ENCODE measurements around the gene CCDC183.
"Not testable (repeated sequence)": the region's sequence is repeated elsewhere in the genome, so short reads cannot be mapped to it uniquely, and the experiment has no call there.

The CCDC183 gene

GRCh38 chr9:136840877-136841645 lies 44.9 kb downstream of the CCDC183 start:
- H3K4me2 ChIP-seq (ENCODE audit: low read length): no peak overlapping the region
- peaks cover 28% of the 10 kb centered on the region for H3K4me1 ChIP-seq (ENCODE audit: insufficient read depth, low read length, severe bottlenecking)
- H2AFZ ChIP-seq (ENCODE audit: low read length): no peak overlapping the region
- no peak overlapping the region for H3K4me3 ChIP-seq (ENCODE audit: low read depth, low read length, poor library complexity, severe bottlenecking)
- H3K9ac ChIP-seq (ENCODE audit: low read length): no peak overlapping the region
- no peaks in the 10 kb centered on the region for H3F3A ChIP-seq (ENCODE audit: insufficient read depth, low read length)
- H3K9me3 ChIP-seq (ENCODE audit: low read length): no peaks in the 10 kb centered on the region
- H4K20me1 ChIP-seq (ENCODE audit: insufficient read depth, low read length): no peaks in the 10 kb centered on the region
- peak overlapping the region; percentile 62 for H3K27ac ChIP-seq (ENCODE audit: low read depth, low read length, poor library complexity, severe bottlenecking)
- no peaks in the 10 kb centered on the region for H3K27me3 ChIP-seq (ENCODE audit: insufficient read depth, low read length)
- H3K9me2 ChIP-seq (ENCODE audit: low read depth, low read length): no peaks in the 10 kb centered on the region
- TF ChIP-seq, protein P1, sequence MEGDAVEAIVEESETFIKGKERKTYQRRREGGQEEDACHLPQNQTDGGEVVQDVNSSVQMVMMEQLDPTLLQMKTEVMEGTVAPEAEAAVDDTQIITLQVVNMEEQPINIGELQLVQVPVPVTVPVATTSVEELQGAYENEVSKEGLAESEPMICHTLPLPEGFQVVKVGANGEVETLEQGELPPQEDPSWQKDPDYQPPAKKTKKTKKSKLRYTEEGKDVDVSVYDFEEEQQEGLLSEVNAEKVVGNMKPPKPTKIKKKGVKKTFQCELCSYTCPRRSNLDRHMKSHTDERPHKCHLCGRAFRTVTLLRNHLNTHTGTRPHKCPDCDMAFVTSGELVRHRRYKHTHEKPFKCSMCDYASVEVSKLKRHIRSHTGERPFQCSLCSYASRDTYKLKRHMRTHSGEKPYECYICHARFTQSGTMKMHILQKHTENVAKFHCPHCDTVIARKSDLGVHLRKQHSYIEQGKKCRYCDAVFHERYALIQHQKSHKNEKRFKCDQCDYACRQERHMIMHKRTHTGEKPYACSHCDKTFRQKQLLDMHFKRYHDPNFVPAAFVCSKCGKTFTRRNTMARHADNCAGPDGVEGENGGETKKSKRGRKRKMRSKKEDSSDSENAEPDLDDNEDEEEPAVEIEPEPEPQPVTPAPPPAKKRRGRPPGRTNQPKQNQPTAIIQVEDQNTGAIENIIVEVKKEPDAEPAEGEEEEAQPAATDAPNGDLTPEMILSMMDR (IDR thresholded peaks at IDR 0.05; ENCODE audit: low read length): no peak
- TF ChIP-seq EZH2 (IDR thresholded peaks at IDR 0.05; ENCODE audit: borderline replicate concordance, low read length): no peak
- H3K79me2 ChIP-seq (ENCODE audit: insufficient read depth, low read length): no peaks in the 10 kb centered on the region
- H3K36me3 ChIP-seq (ENCODE audit: insufficient read depth, low read length): peaks cover 35% of the 10 kb centered on the region

GRCh38 chr9:136841646-136842379 lies 45.7 kb downstream of the CCDC183 start:
- peak overlapping the region; percentile 59 for H3K4me3 ChIP-seq (ENCODE audit: low read depth, low read length, poor library complexity, severe bottlenecking)

GRCh38 chr9:136842380-136842948 lies 46.3 kb downstream of the CCDC183 start, which contains the start of gene AJM1:
Gene AJM1 (plus strand): TSS chr9:136842478. CDS start chr9:136844415, 1,937 bp downstream.
- peak within 1 kb of the TSS; percentile 53; the same call in 1 of the 2 replicates for H3K9ac ChIP-seq (ENCODE audit: low read length)
- TF ChIP-seq, protein P1 (IDR thresholded peaks at IDR 0.05; ENCODE audit: low read length): peak; percentile 77
- H3K4me3 ChIP-seq (ENCODE audit: low read depth, low read length, poor library complexity, severe bottlenecking): peak within 1 kb of the TSS; percentile 59
- H3K36me3 ChIP-seq (ENCODE audit: insufficient read depth, low read length): peaks cover 35% of the 10 kb centered on the region
- not testable (repeated sequence) for H3K9me2 ChIP-seq (ENCODE audit: low read depth, low read length); H3K79me2 ChIP-seq (ENCODE audit: insufficient read depth, low read length); H3K9me3 ChIP-seq (ENCODE audit: low read length); H2AFZ ChIP-seq (ENCODE audit: low read length); H3F3A ChIP-seq (ENCODE audit: insufficient read depth, low read length); H4K20me1 ChIP-seq (ENCODE audit: insufficient read depth, low read length); H3K27me3 ChIP-seq (ENCODE audit: insufficient read depth, low read length)
- H3K4me2 ChIP-seq (ENCODE audit: low read length): peak within 1 kb of the TSS; percentile 78
- H3K27ac ChIP-seq (ENCODE audit: low read depth, low read length, poor library complexity, severe bottlenecking): peak within 1 kb of the TSS; percentile 63
- peaks cover 28% of the 10 kb centered on the region for H3K4me1 ChIP-seq (ENCODE audit: insufficient read depth, low read length, severe bottlenecking)

More at GRCh38 chr9:136841646-136842379, 45.7 kb downstream of the CCDC183 start:
- not testable (repeated sequence) for H3K9ac ChIP-seq (ENCODE audit: low read length); H3K27me3 ChIP-seq (ENCODE audit: insufficient read depth, low read length); H3K9me2 ChIP-seq (ENCODE audit: low read depth, low read length); H2AFZ ChIP-seq (ENCODE audit: low read length); H3K9me3 ChIP-seq (ENCODE audit: low read length); H3K79me2 ChIP-seq (ENCODE audit: insufficient read depth, low read length); H4K20me1 ChIP-seq (ENCODE audit: insufficient read depth, low read length); H3F3A ChIP-seq (ENCODE audit: insufficient read depth, low read length)
- Histone ChIP-seq H3K4me1 (ENCODE audit: insufficient read depth, low read length, severe bottlenecking) (peaks cover 28% of the 10 kb centered on the region), H3K36me3 (ENCODE audit: insufficient read depth, low read length) (peaks cover 35% of the 10 kb centered on the region), H3K27ac (ENCODE audit: low read depth, low read length, poor library complexity, severe bottlenecking) (peak overlapping the region; percentile 62), H3K4me2 (ENCODE audit: low read length) (peak overlapping the region; percentile 78; the same call in 1 of the 2 replicates)

- not testable (repeated sequence) for H2AFZ ChIP-seq (ENCODE audit: low read length); H3K79me2 ChIP-seq (ENCODE audit: insufficient read depth, low read length); H3K4me3 ChIP-seq (ENCODE audit: low read depth, low read length, poor library complexity, severe bottlenecking); H3K9me3 ChIP-seq (ENCODE audit: low read length); H3K9me2 ChIP-seq (ENCODE audit: low read depth, low read length); H4K20me1 ChIP-seq (ENCODE audit: insufficient read depth, low read length); H3K27me3 ChIP-seq (ENCODE audit: insufficient read depth, low read length); H3F3A ChIP-seq (ENCODE audit: insufficient read depth, low read length)
- H3K4me2 ChIP-seq (ENCODE audit: low read length): peak overlapping the region; percentile 58
- peak overlapping the region; percentile 1; the same call in 1 of the 2 replicates for H3K9ac ChIP-seq (ENCODE audit: low read length)
- peaks cover 27% of the 10 kb centered on the region for H3K36me3 ChIP-seq (ENCODE audit: insufficient read depth, low read length)
- peaks cover 28% of the 10 kb centered on the region for H3K4me1 ChIP-seq (ENCODE audit: insufficient read depth, low read length, severe bottlenecking)
- H3K27ac ChIP-seq (ENCODE audit: low read depth, low read length, poor library complexity, severe bottlenecking): peak overlapping the region; percentile 63
Measured at GRCh38 chr9:136843159-136843800, 47.1 kb downstream of the CCDC183 start.
